ENCODE measurements around the gene INVS.

- TF ChIP-seq EZH2phosphoT487 (IDR thresholded peaks at IDR 0.05; ENCODE audit: unreplicated experiment) (no peak), CTCF (conservative IDR thresholded peaks at IDR 0.05; ENCODE audit: low read depth in 2 of 2) (no peak), POLR2AphosphoS5 (IDR thresholded peaks at IDR 0.05; ENCODE audit: low read depth) (no peak), CREB1 (CRISPR knock-in tag; IDR thresholded peaks at IDR 0.05; ENCODE audit: low read depth) (no peak), EZH2 (IDR thresholded peaks at IDR 0.05; ENCODE audit: low read depth, unreplicated experiment) (no peak), ETS1 (IDR thresholded peaks at IDR 0.05) (no peak), JUNB (IDR thresholded peaks at IDR 0.05; ENCODE audit: unreplicated experiment) (no peak), ZNF114 (CRISPR knock-in tag; IDR thresholded peaks at IDR 0.05) (no peak)
Measured at GRCh38 chr9:100099722-100100042, 639 bp downstream of the INVS start.

Measured in GM23338 (cell line).